DMS53 treated with DMSO at 0.1 percent for 48 hours (cell line): ENCODE results near the gene ZNF536.
"Not testable (repeated sequence)": the region's sequence is repeated elsewhere in the genome, so short reads cannot be mapped to it uniquely, and the experiment has no call there.

Source experiments
- DNase-seq: peaks from one replicate; lab custom pipeline; 2025; ENCODE audit not compliant: unreplicated experiment; lab: John Stamatoyannopoulos, UW

The ZNF536 gene

GRCh38 chr19:30444253-30444671 is 72.1 kb downstream of the ZNF536 start:
- no peak for DNase-seq

GRCh38 chr19:30444686-30445232 is 72.6 kb downstream of the ZNF536 start:
- DNase-seq: no peak

GRCh38 chr19:30445385-30445784 is 73.2 kb downstream of the ZNF536 start:
- DNase-seq: no peak

- not testable (repeated sequence) for DNase-seq
Observed at GRCh38 chr19:30446120-30446519, 73.9 kb downstream of the ZNF536 start.

- no peak for DNase-seq
Observed at GRCh38 chr19:30446850-30447552, 74.8 kb downstream of the ZNF536 start.

- no peak for DNase-seq
Observed at GRCh38 chr19:30447553-30447870, 75.3 kb downstream of the ZNF536 start.

GRCh38 chr19:30448386-30449077 is 76.3 kb downstream of the ZNF536 start:
- DNase-seq: no peak

GRCh38 chr19:30449078-30449590 is 77.0 kb downstream of the ZNF536 start:
- DNase-seq: no peak

GRCh38 chr19:30449673-30450072 is 77.5 kb downstream of the ZNF536 start:
- DNase-seq: no peak

GRCh38 chr19:30450100-30450499 is 77.9 kb downstream of the ZNF536 start:
- no peak for DNase-seq

GRCh38 chr19:30450835-30451321 is 78.7 kb downstream of the ZNF536 start:
- no peak for DNase-seq

- no peak for DNase-seq
Observed at GRCh38 chr19:30452931-30453330, 80.7 kb downstream of the ZNF536 start.

GRCh38 chr19:30453743-30454142 is 81.6 kb downstream of the ZNF536 start:
- no peak for DNase-seq

GRCh38 chr19:30455881-30456280 is 83.7 kb downstream of the ZNF536 start:
- DNase-seq: no peak

GRCh38 chr19:30457484-30457883 is 85.3 kb downstream of the ZNF536 start:
- no peak for DNase-seq

- no peak for DNase-seq
Observed at GRCh38 chr19:30459859-30460258, 87.7 kb downstream of the ZNF536 start.

- DNase-seq: no peak
Observed at GRCh38 chr19:30464162-30464561, 92.0 kb downstream of the ZNF536 start.

- not testable (repeated sequence) for DNase-seq
Observed at GRCh38 chr19:30466598-30466997, 94.4 kb downstream of the ZNF536 start.

GRCh38 chr19:30467239-30467638 is 95.1 kb downstream of the ZNF536 start:
- no peak for DNase-seq

GRCh38 chr19:30469774-30470173 is 97.6 kb downstream of the ZNF536 start:
- DNase-seq: no peak

GRCh38 chr19:30471441-30471840 is 99.3 kb downstream of the ZNF536 start:
- no peak for DNase-seq

GRCh38 chr19:30473334-30473867 is 101.2 kb downstream of the ZNF536 start:
- DNase-seq: no peak
